ENCODE data around the gene RALGAPB.

DNA sequence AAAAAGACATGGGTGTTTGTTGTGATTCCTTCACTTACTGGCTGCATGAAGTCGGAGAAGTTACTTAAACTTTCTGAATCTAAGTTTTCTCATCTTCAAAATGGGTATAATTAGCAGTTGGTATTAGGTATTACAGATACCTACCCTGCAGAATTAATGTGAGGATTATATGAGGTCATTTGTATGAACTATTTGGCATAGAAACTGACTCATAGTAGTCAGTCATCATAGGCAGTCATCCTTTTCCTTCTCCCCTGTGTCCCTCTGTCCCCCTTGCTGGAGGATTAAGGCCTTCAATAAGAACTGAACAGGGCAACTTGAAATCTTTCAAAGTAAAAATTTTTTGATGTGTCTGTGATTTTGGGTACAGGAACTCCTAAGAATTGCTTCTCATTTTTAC is 26.3 kb downstream of the RALGAPB start:
- TF ChIP-seq POLR2A (IDR thresholded peaks at IDR 0.05): no peak
- TF ChIP-seq, protein P1, sequence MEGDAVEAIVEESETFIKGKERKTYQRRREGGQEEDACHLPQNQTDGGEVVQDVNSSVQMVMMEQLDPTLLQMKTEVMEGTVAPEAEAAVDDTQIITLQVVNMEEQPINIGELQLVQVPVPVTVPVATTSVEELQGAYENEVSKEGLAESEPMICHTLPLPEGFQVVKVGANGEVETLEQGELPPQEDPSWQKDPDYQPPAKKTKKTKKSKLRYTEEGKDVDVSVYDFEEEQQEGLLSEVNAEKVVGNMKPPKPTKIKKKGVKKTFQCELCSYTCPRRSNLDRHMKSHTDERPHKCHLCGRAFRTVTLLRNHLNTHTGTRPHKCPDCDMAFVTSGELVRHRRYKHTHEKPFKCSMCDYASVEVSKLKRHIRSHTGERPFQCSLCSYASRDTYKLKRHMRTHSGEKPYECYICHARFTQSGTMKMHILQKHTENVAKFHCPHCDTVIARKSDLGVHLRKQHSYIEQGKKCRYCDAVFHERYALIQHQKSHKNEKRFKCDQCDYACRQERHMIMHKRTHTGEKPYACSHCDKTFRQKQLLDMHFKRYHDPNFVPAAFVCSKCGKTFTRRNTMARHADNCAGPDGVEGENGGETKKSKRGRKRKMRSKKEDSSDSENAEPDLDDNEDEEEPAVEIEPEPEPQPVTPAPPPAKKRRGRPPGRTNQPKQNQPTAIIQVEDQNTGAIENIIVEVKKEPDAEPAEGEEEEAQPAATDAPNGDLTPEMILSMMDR (IDR thresholded peaks at IDR 0.05): no peak

Measured in heart left ventricle (tissue), 13 donors.